Activated CD4-positive, alpha-beta T cell treated with anti-CD3 and anti-CD28 coated beads, Interleukin-2, amount 10 ng/mL, durations not matched to agents 24 days and 14 days (primary cell): ENCODE measurements around the gene TNXB. TPM values are rescaled to one million over a fixed set of nuclear protein-coding genes. Genes with fewer than 3 reads are reported as not detected.
"Not testable (repeated sequence)": the region's sequence is repeated elsewhere in the genome, so short reads cannot be mapped to it uniquely, and the experiment has no call there.

Experiments used
- DNase-seq: peaks from one replicate; pipeline ENCODE4 v3.0.0; 2022
- H3K27ac Mint-ChIP-seq: one replicate; pipeline ENCODE4 v1.8.0; 2022; ENCODE audit warnings: mild to moderate bottlenecking, mixed read lengths
- H3K27me3 Mint-ChIP-seq: one replicate; pipeline ENCODE4 v1.8.0; 2022; ENCODE audit warnings: mixed read lengths
- H3K36me3 Mint-ChIP-seq: one replicate; pipeline ENCODE4 v1.8.0; 2022; ENCODE audit warnings: low read depth, mild to moderate bottlenecking, mixed read lengths
- H3K4me1 Mint-ChIP-seq: one replicate; pipeline ENCODE4 v1.8.0; 2021; ENCODE audit warnings: mixed read lengths
- H3K4me3 Mint-ChIP-seq: one replicate; pipeline ENCODE4 v1.8.0; 2022; ENCODE audit warnings: mild to moderate bottlenecking, moderate library complexity, mixed read lengths
- H3K9me3 Mint-ChIP-seq: one replicate; pipeline ENCODE4 v1.8.0; 2021; ENCODE audit warnings: mixed read lengths
- intact Hi-C: fragments of 100-400 bp; cut with micrococcal nuclease; formaldehyde crosslinking; loops from one replicate; pipeline ENCODE4 v1.15.1; 2023
- total RNA-seq: library from RNA; stranded (reverse); gene quantifications from 2 replicates; pipeline ENCODE4 v1.2.3, GENCODE V29; 2022

TNXB gene
- total RNA-seq, 1 donor from 2014 or later = 3.3 TPM

DNA sequence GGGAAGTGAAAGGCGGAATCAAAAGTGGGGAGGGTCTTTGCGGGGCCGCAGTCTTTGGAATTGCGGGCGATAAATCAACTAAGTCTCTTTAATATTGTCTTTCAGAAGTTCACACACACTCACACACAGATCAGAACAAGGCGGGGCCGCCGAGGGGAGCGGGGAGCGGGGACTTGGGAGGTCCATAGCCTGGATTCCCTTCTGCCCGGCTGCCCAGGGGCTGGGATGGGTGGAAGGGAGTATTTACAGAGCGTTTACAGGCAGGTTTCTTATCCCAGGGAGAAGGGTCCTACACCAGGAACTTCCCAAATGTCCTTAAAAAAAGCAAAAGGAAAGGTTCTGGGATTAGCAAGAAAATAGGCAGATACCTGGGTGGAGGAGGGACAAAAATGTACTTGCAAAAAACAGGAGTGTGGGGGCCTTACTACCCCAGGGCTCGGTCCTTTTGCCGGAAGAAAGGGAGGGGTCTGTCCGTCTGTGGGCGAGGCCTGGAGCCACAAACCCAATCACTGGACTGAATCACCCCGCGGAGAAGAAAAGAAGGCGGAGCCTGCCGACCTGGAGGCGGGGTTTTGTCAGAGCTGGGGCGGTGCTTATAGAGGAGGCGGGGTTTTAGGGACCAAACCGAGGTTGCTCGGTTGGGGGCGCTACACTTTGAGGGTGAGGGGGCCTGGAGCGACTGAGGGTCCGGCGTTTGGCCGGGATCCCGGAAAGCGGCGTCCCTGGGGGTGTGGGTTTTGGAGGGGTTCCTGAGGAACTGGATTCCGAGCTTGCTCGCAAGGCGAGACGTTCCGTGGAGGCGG is 39.4 kb upstream of the TNXB start:
- Mint-ChIP-seq H3K27me3 (peaks cover 69% of the 10 kb centered on the region), H3K9me3 (no peaks in the 10 kb centered on the region), H3K27ac (peak overlapping the region; percentile 55), H3K4me3 (peak overlapping the region; percentile 86), H3K36me3 (no peaks in the 10 kb centered on the region), H3K4me1 (peaks cover 29% of the 10 kb centered on the region)
- peak; percentile 93 for DNase-seq
- intact Hi-C loops = no loop called here

DNA sequence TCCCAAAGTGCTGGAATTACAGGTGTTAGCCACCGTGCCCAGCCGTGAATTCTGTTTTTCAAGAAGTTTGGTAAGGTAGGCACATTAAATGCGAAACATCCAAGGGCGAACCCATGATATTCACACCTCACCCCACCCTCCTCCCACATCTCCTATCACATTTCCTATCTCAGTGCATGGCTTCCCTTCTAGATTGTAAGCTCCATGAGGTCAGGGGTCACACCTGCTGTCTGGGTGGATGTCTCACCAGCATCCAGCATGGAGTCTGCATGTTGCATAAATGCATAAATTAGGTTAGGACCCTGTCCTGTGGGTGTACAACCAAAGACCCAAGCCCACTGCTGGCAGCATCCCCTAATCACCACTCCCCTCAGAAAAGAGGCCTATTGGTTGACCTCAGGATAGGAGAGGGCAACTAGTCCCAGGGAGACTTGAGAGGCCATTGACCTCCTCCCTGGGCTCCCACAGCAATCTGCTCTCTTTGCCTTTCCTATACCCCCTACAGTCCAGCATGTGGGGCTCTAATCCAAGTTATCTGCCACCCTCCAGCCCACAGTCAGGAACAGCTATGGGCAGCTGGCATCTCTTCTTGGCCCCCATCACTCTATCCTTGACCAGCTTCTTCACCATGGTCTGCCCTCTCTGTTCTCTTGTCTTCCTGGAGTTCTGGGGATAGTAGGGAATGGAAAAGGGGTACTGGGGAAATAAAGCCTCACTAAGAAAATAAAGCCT is 38.4 kb upstream of the TNXB start:
- Mint-ChIP-seq H3K27me3 (peaks cover 61% of the 10 kb centered on the region), H3K4me3 (no peak overlapping the region), H3K4me1 (peaks cover 22% of the 10 kb centered on the region), H3K27ac (no peak overlapping the region), H3K36me3 (no peaks in the 10 kb centered on the region), H3K9me3 (no peaks in the 10 kb centered on the region)
- intact Hi-C loops = no loop called here
- DNase-seq = no peak

DNA sequence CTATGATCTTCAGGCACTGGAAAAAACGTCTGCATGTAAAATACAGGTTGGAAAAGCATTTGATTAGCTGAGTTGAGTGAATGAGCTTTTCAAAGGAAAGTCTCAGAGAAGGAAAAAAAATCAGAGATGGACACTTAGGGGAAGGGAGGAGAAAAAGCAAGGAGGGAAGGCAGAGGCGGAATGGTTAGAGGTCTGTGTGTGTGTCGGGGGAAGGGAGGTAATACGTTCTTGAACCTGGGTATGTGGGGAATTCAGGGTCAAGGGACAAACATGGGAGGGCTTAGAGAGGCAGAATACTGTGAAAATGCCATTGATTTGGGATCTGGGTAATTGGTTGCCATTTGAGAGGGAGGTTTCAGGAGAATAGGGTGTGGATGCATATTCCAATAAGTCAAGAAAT is 37.5 kb upstream of the TNXB start:
- intact Hi-C loops = no loop called here

DNA sequence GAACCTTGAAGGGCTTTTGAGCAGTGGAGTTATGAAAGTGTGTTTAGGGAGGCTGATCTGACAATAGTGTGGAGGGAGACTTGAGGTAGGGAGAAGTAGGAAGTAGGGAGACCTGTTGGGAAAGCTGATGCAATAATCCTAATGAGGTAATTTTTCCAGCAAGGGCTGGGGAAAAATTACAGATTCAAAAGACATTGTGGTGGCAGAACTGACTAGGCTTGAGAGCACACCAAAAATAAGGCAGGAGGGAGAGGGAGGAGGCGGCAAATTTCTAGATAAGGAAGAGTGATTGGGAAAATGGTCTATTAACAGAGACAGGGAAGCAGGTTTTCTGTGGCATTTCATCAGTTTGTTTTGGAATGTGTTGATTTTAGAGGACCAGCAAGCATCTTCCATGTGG is 37.1 kb upstream of the TNXB start:
- H3K4me1 Mint-ChIP-seq = peaks cover 18% of the 10 kb centered on the region
- H3K27ac Mint-ChIP-seq = no peak overlapping the region

More for the DNA sequence above, 37.5 kb upstream of the TNXB start:
- no peaks in the 10 kb centered on the region for H3K36me3 Mint-ChIP-seq
- no peak overlapping the region for H3K4me3 Mint-ChIP-seq
- H3K9me3 Mint-ChIP-seq = no peaks in the 10 kb centered on the region
- peaks cover 20% of the 10 kb centered on the region for H3K4me1 Mint-ChIP-seq
- no peak for DNase-seq
- peaks cover 59% of the 10 kb centered on the region for H3K27me3 Mint-ChIP-seq
- no peak overlapping the region for H3K27ac Mint-ChIP-seq

DNA sequence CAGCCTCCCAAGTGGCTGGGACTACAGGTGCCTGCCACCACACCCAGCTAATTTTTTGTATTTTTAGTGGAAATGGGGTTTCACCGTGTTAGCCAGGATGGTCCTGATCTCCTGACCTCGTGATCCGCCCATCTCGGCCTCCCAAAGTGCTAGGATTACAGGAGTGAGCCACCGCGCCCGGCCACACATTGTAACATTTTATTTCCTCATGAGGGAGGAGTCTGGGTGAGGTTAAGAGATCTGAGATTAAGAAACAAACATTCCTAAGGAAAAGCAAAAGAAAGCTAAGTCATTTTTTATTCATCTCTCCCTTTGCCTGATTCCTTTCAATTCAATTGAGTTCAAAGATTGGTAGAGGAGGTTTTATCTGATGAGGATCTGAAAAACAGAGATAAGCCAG is 35.1 kb upstream of the TNXB start:
- intact Hi-C loops, H3K4me3 Mint-ChIP-seq, DNase-seq, H3K9me3 Mint-ChIP-seq, H3K27ac Mint-ChIP-seq, H3K36me3 Mint-ChIP-seq: not testable (repeated sequence)
- H3K4me1 Mint-ChIP-seq = peaks cover 12% of the 10 kb centered on the region
- H3K27me3 Mint-ChIP-seq = peaks cover 49% of the 10 kb centered on the region

More for the DNA sequence above, 37.1 kb upstream of the TNXB start:
- DNase-seq = no peak
- no peaks in the 10 kb centered on the region for H3K36me3 Mint-ChIP-seq
- peaks cover 59% of the 10 kb centered on the region for H3K27me3 Mint-ChIP-seq
- H3K9me3 Mint-ChIP-seq = no peaks in the 10 kb centered on the region
- no peak overlapping the region for H3K4me3 Mint-ChIP-seq
- intact Hi-C loops = no loop called here

DNA sequence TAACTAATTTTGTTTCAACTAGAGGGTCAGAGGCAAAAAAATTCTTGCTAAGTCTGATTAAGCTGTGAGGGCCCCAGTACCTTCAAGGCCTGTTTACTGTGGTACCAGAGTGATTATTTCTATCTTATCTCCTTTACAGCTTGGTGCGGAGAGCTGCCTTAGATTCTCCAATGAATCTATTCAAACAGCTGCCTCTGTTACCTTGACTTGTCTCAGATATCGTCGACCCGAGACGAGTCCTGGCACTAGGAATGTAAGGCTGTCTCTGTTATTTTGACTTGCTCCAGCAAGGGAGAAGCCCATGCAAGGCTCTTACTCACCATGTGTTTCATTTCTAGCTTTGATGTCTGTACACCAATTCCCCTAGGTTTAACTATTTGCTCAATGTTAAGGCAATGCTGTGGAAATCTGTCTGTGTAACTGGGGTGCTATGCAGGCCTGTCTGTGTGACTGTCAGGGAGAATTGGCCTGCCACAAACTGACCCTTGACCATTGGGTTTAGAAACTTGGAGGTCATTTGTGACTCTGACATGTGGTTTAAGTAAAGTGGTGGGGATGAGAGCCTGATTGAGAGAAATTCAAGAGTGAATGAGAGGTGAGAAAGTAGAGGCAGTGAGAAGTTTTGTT is 31.4 kb upstream of the TNXB start:
- H3K36me3 Mint-ChIP-seq = no peaks in the 10 kb centered on the region
- intact Hi-C loops = no loop called here

DNA sequence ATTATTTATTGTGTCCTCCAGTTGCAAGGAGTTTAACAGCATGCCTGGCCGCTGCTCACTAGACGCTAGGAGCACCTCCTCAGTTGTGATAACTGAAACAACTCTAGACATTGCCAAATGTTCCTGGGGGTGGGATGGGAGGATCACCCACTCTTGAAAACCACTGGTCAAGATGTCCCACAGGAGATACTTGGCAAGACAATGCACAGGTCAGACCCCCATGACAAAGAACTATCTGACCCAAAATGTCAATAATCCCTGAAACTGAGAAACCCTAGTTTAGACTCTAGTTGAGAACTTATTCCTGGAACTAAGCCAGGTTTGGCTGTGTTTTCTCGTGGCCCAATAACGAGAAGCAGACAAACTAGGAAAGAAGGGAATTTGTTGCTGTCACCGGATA is 30.5 kb upstream of the TNXB start:
- no peaks in the 10 kb centered on the region for H3K9me3 Mint-ChIP-seq
- peaks cover 21% of the 10 kb centered on the region for H3K27me3 Mint-ChIP-seq
- intact Hi-C loops = no loop called here
- no peaks in the 10 kb centered on the region for H3K4me1 Mint-ChIP-seq
- no peak overlapping the region for H3K27ac Mint-ChIP-seq
- no peaks in the 10 kb centered on the region for H3K36me3 Mint-ChIP-seq
- DNase-seq = no peak
- no peak overlapping the region for H3K4me3 Mint-ChIP-seq

More for the DNA sequence above, 31.4 kb upstream of the TNXB start:
- no peak overlapping the region for H3K4me3 Mint-ChIP-seq
- H3K9me3 Mint-ChIP-seq = no peaks in the 10 kb centered on the region
- H3K4me1 Mint-ChIP-seq = no peaks in the 10 kb centered on the region
- H3K27ac Mint-ChIP-seq = no peak overlapping the region
- DNase-seq = no peak
- peaks cover 19% of the 10 kb centered on the region for H3K27me3 Mint-ChIP-seq

DNA sequence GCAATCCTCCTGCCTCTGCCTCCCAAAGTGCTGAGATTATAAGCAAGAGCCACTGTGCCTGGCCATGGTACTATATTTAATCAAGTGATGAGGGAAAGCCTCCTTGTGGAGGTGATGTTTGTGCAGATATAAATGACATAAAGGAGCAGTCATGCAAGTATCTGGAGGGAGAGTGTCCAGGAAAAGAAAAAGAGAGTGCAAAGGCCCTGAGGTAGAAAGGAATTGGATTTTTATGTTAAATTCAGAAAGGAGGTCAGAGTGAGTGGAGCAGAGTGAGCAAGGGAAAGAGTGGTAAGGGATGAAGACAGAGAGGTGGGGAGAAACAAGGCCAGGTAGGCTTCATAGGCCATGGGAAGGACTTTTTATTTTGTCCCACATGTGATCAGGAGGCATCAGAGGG is 28.3 kb upstream of the TNXB start:
- no peaks in the 10 kb centered on the region for H3K4me1 Mint-ChIP-seq
- H3K27ac Mint-ChIP-seq = no peak overlapping the region
- intact Hi-C loops = no loop called here
- H3K27me3 Mint-ChIP-seq = peaks cover 25% of the 10 kb centered on the region
- no peaks in the 10 kb centered on the region for H3K36me3 Mint-ChIP-seq
- no peaks in the 10 kb centered on the region for H3K9me3 Mint-ChIP-seq
- no peak overlapping the region for H3K4me3 Mint-ChIP-seq
- DNase-seq = no peak

- no peak overlapping the region for H3K4me3 Mint-ChIP-seq
- H3K27me3 Mint-ChIP-seq = peaks cover 17% of the 10 kb centered on the region
- H3K27ac Mint-ChIP-seq = no peak overlapping the region
These were observed 24.6 kb upstream of the TNXB start for GRCh38 chr6:32133786-32134185.

GRCh38 chr6:32132110-32132509 is 23.0 kb upstream of the TNXB start:
- H3K27me3 Mint-ChIP-seq = peaks cover 15% of the 10 kb centered on the region
- H3K27ac Mint-ChIP-seq = no peak overlapping the region
- H3K4me1 Mint-ChIP-seq = peaks cover 26% of the 10 kb centered on the region
- intact Hi-C loops = no loop called here
- no peaks in the 10 kb centered on the region for H3K9me3 Mint-ChIP-seq
- DNase-seq = no peak
- H3K4me3 Mint-ChIP-seq = no peak overlapping the region
- peaks cover 3% of the 10 kb centered on the region for H3K36me3 Mint-ChIP-seq

More at GRCh38 chr6:32133786-32134185, 24.6 kb upstream of the TNXB start:
- Mint-ChIP-seq H3K4me1 (peaks cover 12% of the 10 kb centered on the region), H3K36me3 (no peaks in the 10 kb centered on the region), H3K9me3 (no peaks in the 10 kb centered on the region)
- no peak for DNase-seq
- intact Hi-C loops = no loop called here

- H3K4me3 Mint-ChIP-seq = peak overlapping the region; percentile 26
- H3K27me3 Mint-ChIP-seq = peaks cover 15% of the 10 kb centered on the region
- DNase-seq = no peak
- H3K27ac Mint-ChIP-seq = peak overlapping the region; percentile 41
- H3K4me1 Mint-ChIP-seq = peaks cover 32% of the 10 kb centered on the region
- H3K36me3 Mint-ChIP-seq = peaks cover 9% of the 10 kb centered on the region
- intact Hi-C loops = no loop called here
- H3K9me3 Mint-ChIP-seq = no peaks in the 10 kb centered on the region
These were observed 22.4 kb upstream of the TNXB start for GRCh38 chr6:32131439-32131948.

- Mint-ChIP-seq H3K36me3 (peaks cover 14% of the 10 kb centered on the region), H3K9me3 (no peaks in the 10 kb centered on the region), H3K27me3 (peaks cover 8% of the 10 kb centered on the region), H3K4me1 (peaks cover 35% of the 10 kb centered on the region), H3K4me3 (peak overlapping the region; percentile 95), H3K27ac (peak overlapping the region; percentile 92)
- DNase-seq = peak; percentile 70
- intact Hi-C loops = loop anchor here (1.0 to 5.0 kb wide), 2 partner anchors 66 to 713 kb away; partner anchors contain the start of gene PSMB8
These were observed 20.4 kb upstream of the TNXB start for GRCh38 chr6:32129297-32130088.

- H3K4me3 Mint-ChIP-seq = peak overlapping the region; percentile 100
- no peaks in the 10 kb centered on the region for H3K9me3 Mint-ChIP-seq
- intact Hi-C loops = loop anchor here (1.0 to 5.0 kb wide), 5 partner anchors 25 to 713 kb away; partner anchors contain the start of genes PBX2, PPT2, PSMB8 and RNF5
- H3K27ac Mint-ChIP-seq = peak overlapping the region; percentile 96
- no peak for DNase-seq
- peaks cover 20% of the 10 kb centered on the region for H3K36me3 Mint-ChIP-seq
- peaks cover 39% of the 10 kb centered on the region for H3K4me1 Mint-ChIP-seq
- H3K27me3 Mint-ChIP-seq = peaks cover 6% of the 10 kb centered on the region
These were observed 19.7 kb upstream of the TNXB start for GRCh38 chr6:32128751-32129296.
